Neural progenitor cell (in vitro differentiated cells): ENCODE measurements around the gene TLX1.

Experiments
- CTCF ChIP-seq: fragments of 200-600 bp; sonication (generic); IDR thresholded peaks from 2 replicates; pipeline ENCODE4 v1.5.1; 2017; ENCODE audit warnings: antibody characterized with exemption, mild to moderate bottlenecking
- EZH2phosphoT487 ChIP-seq: fragments of 200-600 bp; sonication (generic); IDR thresholded peaks from 2 replicates; pipeline ENCODE4 v1.6.1; 2017; ENCODE audit warnings: antibody characterized with exemption

GRCh38 chr10:101095004-101095403 is 36.1 kb upstream of the TLX1 start:
- no peak for TF ChIP-seq CTCF
- TF ChIP-seq EZH2phosphoT487 = no peak
